WTC11 (cell line): ENCODE results near the gene PAPPA2.

ENCODE experiments used
- CREB1 ChIP-seq: sonication (generic); formaldehyde crosslinking; IDR thresholded peaks from 2 replicates; pipeline ENCODE4 v1.8.0; 2023; ENCODE audit warnings: mild to moderate bottlenecking, missing genetic modification reagents
- MXD4 ChIP-seq: fragments of 250-450 bp; sonication (Bioruptor Pico); IDR thresholded peaks from 2 replicates; pipeline ENCODE4 v1.8.0; 2021; ENCODE audit warnings: mild to moderate bottlenecking, moderate library complexity, borderline replicate concordance
- TF ChIP-seq, protein P1 (sequence below): fragments of 250-450 bp; sonication (Bioruptor Pico); IDR thresholded peaks from 2 replicates; pipeline ENCODE4 v1.9.0; 2021; ENCODE audit warnings: moderate library complexity, mild to moderate bottlenecking, inconsistent platforms, borderline replicate concordance
- TF ChIP-seq, protein P2 (sequence below): fragments of 250-450 bp; sonication (Bioruptor Pico); IDR thresholded peaks from 2 replicates; pipeline ENCODE4 v1.8.0; 2021; ENCODE audit warnings: mild to moderate bottlenecking
- TF ChIP-seq, protein P3 (sequence below): fragments of 200-600 bp; IDR thresholded peaks from 2 replicates; pipeline ENCODE4 v1.8.0; 2022; ENCODE audit warnings: antibody characterized with exemption
- TF ChIP-seq, protein P4 (sequence below): sonication (generic); formaldehyde crosslinking; IDR thresholded peaks from 2 replicates; pipeline ENCODE4 v1.8.1; 2023; ENCODE audit warnings: mild to moderate bottlenecking, missing genetic modification reagents

DNA sequence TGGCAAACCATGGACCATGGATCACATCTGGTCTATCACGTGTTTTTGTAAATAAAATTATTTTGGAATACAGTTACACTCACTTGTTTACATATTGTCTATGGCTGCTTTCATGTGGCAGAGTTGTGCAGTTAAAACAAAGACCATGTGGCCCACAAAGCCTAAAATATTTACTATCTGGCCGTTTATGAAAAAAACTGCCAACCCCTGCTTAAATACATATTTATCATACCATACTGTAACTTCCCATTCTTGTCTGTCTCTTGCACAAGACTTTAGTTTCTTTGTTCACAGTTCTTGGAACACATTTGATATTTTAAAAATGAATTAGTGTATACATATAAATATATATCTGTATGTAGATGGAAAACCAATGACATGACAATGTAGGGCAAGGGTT lies 141.5 kb downstream of the PAPPA2 start:
- TF ChIP-seq, protein P1, sequence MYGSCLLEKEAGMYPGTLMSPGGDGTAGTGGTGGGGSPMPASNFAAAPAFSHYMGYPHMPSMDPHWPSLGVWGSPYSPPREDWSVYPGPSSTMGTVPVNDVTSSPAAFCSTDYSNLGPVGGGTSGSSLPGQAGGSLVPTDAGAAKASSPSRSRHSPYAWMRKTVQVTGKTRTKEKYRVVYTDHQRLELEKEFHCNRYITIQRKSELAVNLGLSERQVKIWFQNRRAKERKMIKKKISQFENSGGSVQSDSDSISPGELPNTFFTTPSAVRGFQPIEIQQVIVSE (CRISPR knock-in tag), result no peak
- TF ChIP-seq, protein P2, sequence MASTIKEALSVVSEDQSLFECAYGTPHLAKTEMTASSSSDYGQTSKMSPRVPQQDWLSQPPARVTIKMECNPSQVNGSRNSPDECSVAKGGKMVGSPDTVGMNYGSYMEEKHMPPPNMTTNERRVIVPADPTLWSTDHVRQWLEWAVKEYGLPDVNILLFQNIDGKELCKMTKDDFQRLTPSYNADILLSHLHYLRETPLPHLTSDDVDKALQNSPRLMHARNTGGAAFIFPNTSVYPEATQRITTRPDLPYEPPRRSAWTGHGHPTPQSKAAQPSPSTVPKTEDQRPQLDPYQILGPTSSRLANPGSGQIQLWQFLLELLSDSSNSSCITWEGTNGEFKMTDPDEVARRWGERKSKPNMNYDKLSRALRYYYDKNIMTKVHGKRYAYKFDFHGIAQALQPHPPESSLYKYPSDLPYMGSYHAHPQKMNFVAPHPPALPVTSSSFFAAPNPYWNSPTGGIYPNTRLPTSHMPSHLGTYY (CRISPR knock-in tag), result no peak
- TF ChIP-seq CREB1 (CRISPR knock-in tag) (no peak), MXD4 (CRISPR knock-in tag) (no peak)
- TF ChIP-seq, protein P3, sequence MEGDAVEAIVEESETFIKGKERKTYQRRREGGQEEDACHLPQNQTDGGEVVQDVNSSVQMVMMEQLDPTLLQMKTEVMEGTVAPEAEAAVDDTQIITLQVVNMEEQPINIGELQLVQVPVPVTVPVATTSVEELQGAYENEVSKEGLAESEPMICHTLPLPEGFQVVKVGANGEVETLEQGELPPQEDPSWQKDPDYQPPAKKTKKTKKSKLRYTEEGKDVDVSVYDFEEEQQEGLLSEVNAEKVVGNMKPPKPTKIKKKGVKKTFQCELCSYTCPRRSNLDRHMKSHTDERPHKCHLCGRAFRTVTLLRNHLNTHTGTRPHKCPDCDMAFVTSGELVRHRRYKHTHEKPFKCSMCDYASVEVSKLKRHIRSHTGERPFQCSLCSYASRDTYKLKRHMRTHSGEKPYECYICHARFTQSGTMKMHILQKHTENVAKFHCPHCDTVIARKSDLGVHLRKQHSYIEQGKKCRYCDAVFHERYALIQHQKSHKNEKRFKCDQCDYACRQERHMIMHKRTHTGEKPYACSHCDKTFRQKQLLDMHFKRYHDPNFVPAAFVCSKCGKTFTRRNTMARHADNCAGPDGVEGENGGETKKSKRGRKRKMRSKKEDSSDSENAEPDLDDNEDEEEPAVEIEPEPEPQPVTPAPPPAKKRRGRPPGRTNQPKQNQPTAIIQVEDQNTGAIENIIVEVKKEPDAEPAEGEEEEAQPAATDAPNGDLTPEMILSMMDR, result no peak
- TF ChIP-seq, protein P4, sequence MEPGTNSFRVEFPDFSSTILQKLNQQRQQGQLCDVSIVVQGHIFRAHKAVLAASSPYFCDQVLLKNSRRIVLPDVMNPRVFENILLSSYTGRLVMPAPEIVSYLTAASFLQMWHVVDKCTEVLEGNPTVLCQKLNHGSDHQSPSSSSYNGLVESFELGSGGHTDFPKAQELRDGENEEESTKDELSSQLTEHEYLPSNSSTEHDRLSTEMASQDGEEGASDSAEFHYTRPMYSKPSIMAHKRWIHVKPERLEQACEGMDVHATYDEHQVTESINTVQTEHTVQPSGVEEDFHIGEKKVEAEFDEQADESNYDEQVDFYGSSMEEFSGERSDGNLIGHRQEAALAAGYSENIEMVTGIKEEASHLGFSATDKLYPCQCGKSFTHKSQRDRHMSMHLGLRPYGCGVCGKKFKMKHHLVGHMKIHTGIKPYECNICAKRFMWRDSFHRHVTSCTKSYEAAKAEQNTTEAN, result no peak
